Panc1 (cell line): ENCODE measurements around the gene MEAF6. TPM values are rescaled to one million over a fixed set of nuclear protein-coding genes. Genes with fewer than 3 reads are reported as not detected.

Experiments used
- ATAC-seq: fragments of 200-7000 bp; cut with Tn5 transposase; 2 replicates; pipeline ENCODE4 v1.9.1; 2020; ENCODE audit warnings: mild to moderate bottlenecking, moderate library complexity
- BruUV-seq: library from RNA; stranded (reverse); fragments of 400-500 nt; replicated peaks from 2 replicates; lab custom pipeline; 2021; lab: Mats Ljungman, UMichigan
- CTCF ChIA-PET: fragments of 300-600 bp; sonication (Branson Sonifier 250); formaldehyde crosslinking; loops from one replicate; lab custom pipeline; 2022; ENCODE audit warnings: antibody characterized with exemption; lab: Charles Lee
- POLR2A ChIA-PET: fragments of 300-600 bp; sonication (Branson Sonifier 250); formaldehyde crosslinking; loops from one replicate; lab custom pipeline; 2022; ENCODE audit warnings: antibody characterized with exemption; lab: Charles Lee
- DNase-seq: peaks from one replicate; pipeline ENCODE4 v3.0.0-alpha.2; 2010; ENCODE audit warnings: low read depth, low spot score
- H3K27ac ChIP-seq: 2 replicates; pipeline ENCODE4 v1.5.1; 2011; ENCODE audit warnings: mild to moderate bottlenecking, low read length, inconsistent platforms
- H3K27me3 ChIP-seq: fragments of 200-500 bp; sonication (Bioruptor generic); 2 replicates; pipeline ENCODE4 v1.6.0; 2014; ENCODE audit warnings: low read length, inconsistent platforms; ENCODE audit not compliant: control insufficient read depth, insufficient read depth
- H3K36me3 ChIP-seq: fragments of 200-500 bp; sonication (Bioruptor generic); 2 replicates; pipeline ENCODE4 v1.5.1; 2014; ENCODE audit warnings: inconsistent platforms, mild to moderate bottlenecking, low read length, moderate library complexity; ENCODE audit not compliant: control insufficient read depth, insufficient read depth
- H3K4me1 ChIP-seq: 2 replicates; pipeline ENCODE4 v1.5.1; 2011; ENCODE audit warnings: inconsistent platforms, mild to moderate bottlenecking, low read length, moderate library complexity; ENCODE audit not compliant: control insufficient read depth, insufficient read depth
- H3K4me3 ChIP-seq, 2 experiments: 2 replicates each; pipeline ENCODE4 v1.5.1; 2011 to 2012; ENCODE audit warnings: low read depth in 2 of 2, low read length in 2 of 2, mild to moderate bottlenecking in 2 of 2, inconsistent platforms in 1 of 2, moderate library complexity in 1 of 2
- H3K9me3 ChIP-seq: fragments of 200-500 bp; sonication (Bioruptor generic); 2 replicates; pipeline ENCODE4 v1.5.1; 2014; ENCODE audit warnings: low read depth, mild to moderate bottlenecking, inconsistent platforms, low read length, moderate library complexity; ENCODE audit not compliant: control insufficient read depth, insufficient read depth
- POLR2AphosphoS5 ChIP-seq: IDR thresholded peaks from 2 replicates; pipeline ENCODE4 v1.6.1; 2012; ENCODE audit warnings: mild to moderate bottlenecking, low read depth, low read length, moderate library complexity
- REST ChIP-seq, 2 experiments: IDR thresholded peaks; 2 replicates each; pipeline ENCODE4 v1.6.1; 2011 to 2012; ENCODE audit warnings: low read depth in 2 of 2, control low read depth in 1 of 2, low read length in 1 of 2, mild to moderate bottlenecking in 1 of 2, moderate library complexity in 1 of 2; ENCODE audit not compliant: insufficient read depth in 1 of 2
- SIN3A ChIP-seq: IDR thresholded peaks from 2 replicates; pipeline ENCODE4 v1.6.1; 2012; ENCODE audit warnings: low read depth, mild to moderate bottlenecking, low read length, moderate library complexity, borderline replicate concordance; ENCODE audit not compliant: insufficient read depth
- TCF7L2 ChIP-seq: IDR thresholded peaks from 2 replicates; pipeline ENCODE4 v1.6.1; 2011; ENCODE audit warnings: mild to moderate bottlenecking, low read depth, low read length, inconsistent platforms
- in situ Hi-C: cut with HindIII; loops from 2 replicates; pipeline ENCODE4 v1.10.0; 2016; ENCODE audit warnings: low sequenced_read_pairs, low pct_unique_long_range_greater_than_20kb
- intact Hi-C: fragments of 100-400 bp; cut with micrococcal nuclease; formaldehyde crosslinking; loops from one replicate; pipeline ENCODE4 v1.10.0; 2022; ENCODE audit not compliant: unreplicated experiment
- total RNA-seq: library from RNA; stranded (reverse); gene quantifications from one replicate; pipeline ENCODE4 v1.2.1, GENCODE V29; 2021; ENCODE audit not compliant: unreplicated experiment
- TF ChIP-seq, protein P1 (sequence below): fragments of 450-650 bp; IDR thresholded peaks from 2 replicates; pipeline ENCODE4 v1.5.1; 2017; ENCODE audit warnings: mild to moderate bottlenecking

Gene MEAF6
- total RNA-seq, 1 experiment from 2014 or later: 50.0 TPM

DNA sequence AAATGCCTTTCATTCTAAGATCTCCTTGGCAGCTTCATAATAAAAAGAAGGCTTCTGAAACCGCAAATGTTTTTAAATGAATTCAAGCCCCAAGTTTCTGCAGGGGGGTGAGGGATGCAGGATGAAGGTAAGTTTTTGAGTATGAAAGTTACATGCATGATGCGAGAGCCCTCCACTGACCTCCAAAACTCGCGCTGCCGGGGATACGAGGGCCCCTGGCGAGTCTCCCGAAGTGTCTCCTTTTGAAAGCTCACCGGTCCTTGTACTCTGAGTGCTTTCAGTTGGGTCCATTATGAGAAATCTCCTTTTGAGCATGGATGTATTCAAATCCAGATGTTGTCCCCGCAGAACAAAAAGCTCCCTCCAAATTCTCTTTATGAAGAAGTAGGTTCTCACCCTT lies 59.0 kb downstream of the MEAF6 start:
- no peaks in the 10 kb centered on the region for H3K36me3 ChIP-seq
- in situ Hi-C loops: no loop called here
- no peak for DNase-seq
- H3K9me3 ChIP-seq: no peaks in the 10 kb centered on the region
- CTCF ChIA-PET: interaction anchor here (3.9 kb wide), 1 partner anchor 31 kb away, joined by 16 read pairs; no protein-coding TSS in a partner anchor
- intact Hi-C loops: loop anchor here (1.0 kb wide), 1 partner anchor 32 kb away; no protein-coding TSS in a partner anchor
- no TSS peak for BruUV-seq
- peak overlapping the region; percentile 46 for H3K27ac ChIP-seq
- peaks cover 4% of the 10 kb centered on the region; the same call in 1 of the 2 replicates for H3K4me1 ChIP-seq
- no peaks in the 10 kb centered on the region for H3K27me3 ChIP-seq
- H3K4me3 ChIP-seq: no peak overlapping the region
- ATAC-seq: no peak
- POLR2A ChIA-PET: no interaction called here
- no peak for TF ChIP-seq REST (IDR thresholded peaks at IDR 0.05; ENCODE audit: insufficient read depth in 1 of 2, low read depth in 2 of 2, low read length in 1 of 2)
- TF ChIP-seq TCF7L2: no peak
- TF ChIP-seq, protein P1, sequence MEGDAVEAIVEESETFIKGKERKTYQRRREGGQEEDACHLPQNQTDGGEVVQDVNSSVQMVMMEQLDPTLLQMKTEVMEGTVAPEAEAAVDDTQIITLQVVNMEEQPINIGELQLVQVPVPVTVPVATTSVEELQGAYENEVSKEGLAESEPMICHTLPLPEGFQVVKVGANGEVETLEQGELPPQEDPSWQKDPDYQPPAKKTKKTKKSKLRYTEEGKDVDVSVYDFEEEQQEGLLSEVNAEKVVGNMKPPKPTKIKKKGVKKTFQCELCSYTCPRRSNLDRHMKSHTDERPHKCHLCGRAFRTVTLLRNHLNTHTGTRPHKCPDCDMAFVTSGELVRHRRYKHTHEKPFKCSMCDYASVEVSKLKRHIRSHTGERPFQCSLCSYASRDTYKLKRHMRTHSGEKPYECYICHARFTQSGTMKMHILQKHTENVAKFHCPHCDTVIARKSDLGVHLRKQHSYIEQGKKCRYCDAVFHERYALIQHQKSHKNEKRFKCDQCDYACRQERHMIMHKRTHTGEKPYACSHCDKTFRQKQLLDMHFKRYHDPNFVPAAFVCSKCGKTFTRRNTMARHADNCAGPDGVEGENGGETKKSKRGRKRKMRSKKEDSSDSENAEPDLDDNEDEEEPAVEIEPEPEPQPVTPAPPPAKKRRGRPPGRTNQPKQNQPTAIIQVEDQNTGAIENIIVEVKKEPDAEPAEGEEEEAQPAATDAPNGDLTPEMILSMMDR: no peak
- TF ChIP-seq SIN3A: no peak
- no peak for TF ChIP-seq POLR2AphosphoS5

DNA sequence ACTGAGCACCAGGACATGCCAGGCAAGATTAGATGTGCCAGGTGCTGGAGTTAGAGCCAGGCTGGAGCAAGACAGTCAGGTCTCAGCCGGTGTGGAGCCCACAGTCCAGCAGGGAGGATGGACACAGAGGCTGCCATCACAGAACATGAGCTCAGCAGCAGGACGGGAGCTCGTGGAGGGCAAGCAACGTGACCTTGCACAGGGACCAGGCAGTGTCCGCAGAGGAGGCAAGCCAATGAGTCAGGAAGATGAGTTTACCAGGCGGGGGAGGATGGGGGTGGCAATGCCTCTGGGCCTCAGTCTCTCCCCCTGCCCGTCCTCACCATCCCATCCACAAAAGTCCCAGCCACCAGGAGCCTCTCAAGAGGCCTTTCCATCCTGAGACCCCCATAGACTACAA lies 60.9 kb downstream of the MEAF6 start:
- no TSS peak for BruUV-seq
- ATAC-seq: 0 out of 2 replicates have a peak, but pooled peaks have one; percentile 29

More for the DNA sequence above, 60.9 kb downstream of the MEAF6 start:
- CTCF ChIA-PET: interaction anchor here (0.7 to 3.9 kb wide), 3 partner anchors 19 to 354 kb away, joined by 3 to 16 read pairs (median 7); partner anchors contain the start of genes C1orf122 and YRDC
- Histone ChIP-seq H3K4me1 (peaks cover 4% of the 10 kb centered on the region; the same call in 1 of the 2 replicates), H3K9me3 (no peaks in the 10 kb centered on the region), H3K4me3 (no peak overlapping the region), H3K36me3 (no peaks in the 10 kb centered on the region), H3K27me3 (no peaks in the 10 kb centered on the region), H3K27ac (no peak overlapping the region)
- DNase-seq: no peak
- in situ Hi-C loops: no loop called here
- TF ChIP-seq, protein P1: no peak
- TF ChIP-seq POLR2AphosphoS5 (no peak), REST (IDR thresholded peaks at IDR 0.05; ENCODE audit: insufficient read depth in 1 of 2, low read depth in 2 of 2, low read length in 1 of 2) (no peak), SIN3A (no peak), TCF7L2 (no peak)
- intact Hi-C loops: no loop called here
- POLR2A ChIA-PET: no interaction called here
